ENCODE data around the gene HSD17B14. TPM values are rescaled to one million over a fixed set of nuclear protein-coding genes. Genes with fewer than 3 reads are reported as not detected.

Gene HSD17B14
- total RNA-seq, 1 experiment from 2014 or later = 11.2 TPM

GRCh38 chr19:48821633-48822032 is 14.7 kb downstream of the HSD17B14 start:
- WGBS (ENCODE audit: extremely low coverage, insufficient read length, low lambda C conversion rate) = 100% methylated on average over 5 of the region's 5 CpGs
- Histone ChIP-seq H3K4ac (ENCODE audit: low read depth, low read length) (no peak overlapping the region), H2AFZ (ENCODE audit: low read length) (no peak overlapping the region), H3K9me3 (ENCODE audit: control insufficient read depth, low read depth, low read length) (no peaks in the 10 kb centered on the region), H4K5ac (ENCODE audit: insufficient read length, low read depth, low read length) (no peak overlapping the region), H2BK15ac (ENCODE audit: low read depth, low read length) (no peak overlapping the region), H3K4me2 (ENCODE audit: insufficient read depth, insufficient read length, low read length) (no peak overlapping the region), H4K91ac (ENCODE audit: insufficient read length, low read depth, low read length) (no peak overlapping the region), H2BK120ac (ENCODE audit: low read depth, low read length, poor library complexity, severe bottlenecking) (no peak overlapping the region), H3K14ac (ENCODE audit: insufficient read depth, low read length) (no peak overlapping the region), H3K9ac (ENCODE audit: extremely low read depth, insufficient read length, low read length) (no peak overlapping the region), H2BK20ac (ENCODE audit: low read depth, low read length, poor library complexity, severe bottlenecking) (no peak overlapping the region), H3K18ac (ENCODE audit: insufficient read length, low read depth, low read length) (no peak overlapping the region), H3K23ac (ENCODE audit: insufficient read length, low read depth, low read length) (no peak overlapping the region), H2AK5ac (ENCODE audit: insufficient read length, low read length) (no peak overlapping the region), H2BK12ac (ENCODE audit: insufficient read length, low read depth, low read length) (no peak overlapping the region), H4K20me1 (ENCODE audit: control insufficient read depth, insufficient read depth, insufficient read length) (no peaks in the 10 kb centered on the region), H3T11ph (ENCODE audit: low read length) (no peak overlapping the region), H3K23me2 (ENCODE audit: insufficient read length, low read depth, low read length, poor library complexity, severe bottlenecking) (no peaks in the 10 kb centered on the region), H3K27me3 (ENCODE audit: insufficient read depth, low read length) (no peaks in the 10 kb centered on the region; the same call in 1 of the 2 replicates), H4K8ac (replicated peaks; ENCODE audit: insufficient read length, low read depth, low read length) (no peak overlapping the region), H3K79me2 (ENCODE audit: insufficient read depth, low read length) (no peaks in the 10 kb centered on the region), H2BK5ac (ENCODE audit: insufficient read length, low read length) (no peak overlapping the region), H3K79me1 (ENCODE audit: insufficient read depth, low read depth, low read length, poor library complexity, severe bottlenecking) (no peaks in the 10 kb centered on the region), H3K27ac (ENCODE audit: insufficient read length, low read depth, low read length) (no peak overlapping the region), H3K4me1 (ENCODE audit: insufficient read depth, low read length) (no peaks in the 10 kb centered on the region), H3K56ac (ENCODE audit: insufficient read length, low read depth, low read length) (no peak overlapping the region)
- Mint-ChIP-seq H3K27ac (no peak overlapping the region), H3K36me3 (ENCODE audit: insufficient read depth in 1 of 3, low read depth in 3 of 3) (peaks cover under 1 to 2% (median 1%) of the 10 kb centered on the region in 3 experiments; a peak in 5 of 7 replicates), H3K4me1 (no peaks in the 10 kb centered on the region), H3K27me3 (ENCODE audit: low read depth) (peaks cover 9% of the 10 kb centered on the region), H3K9me3 (no peaks in the 10 kb centered on the region), H3K4me3 (no peak overlapping the region)
- DNase-seq = no peak
- no peak for TF ChIP-seq CTCF (conservative IDR thresholded peaks at IDR 0.05)

Data from H9 (cell line).